Mucosa of descending colon (tissue), 3 donors: ENCODE results near the gene ZNF423. TPM values are rescaled to one million over a fixed set of nuclear protein-coding genes. Genes with fewer than 3 reads are reported as not detected.

ENCODE experiments used
- ATAC-seq: fragments of 200-7000 bp; cut with Tn5 transposase; one replicate; pipeline ENCODE4 v1.9.1; 2020; ENCODE audit warnings: mild to moderate bottlenecking, moderate library complexity
- DNase-seq, 3 donors: peaks; one replicate each; pipeline ENCODE4 v3.0.0-alpha.2; 2020
- H3K36me3 ChIP-seq: fragments of 200-600 bp; one replicate; pipeline ENCODE4 v1.8.0; 2021; ENCODE audit warnings: low read depth, mild to moderate bottlenecking
- H3K4me1 ChIP-seq: fragments of 200-600 bp; one replicate; pipeline ENCODE4 v1.8.0; 2021; ENCODE audit warnings: low read depth, mild to moderate bottlenecking
- H3K4me3 ChIP-seq: fragments of 200-600 bp; one replicate; pipeline ENCODE4 v1.8.0; 2021; ENCODE audit warnings: mild to moderate bottlenecking
- H3K9me3 ChIP-seq: fragments of 200-600 bp; one replicate; pipeline ENCODE4 v1.8.0; 2021; ENCODE audit warnings: mild to moderate bottlenecking
- CTCF ChIP-seq: fragments of 200-600 bp; IDR thresholded peaks from one replicate; pipeline ENCODE4 v1.8.0; 2022; ENCODE audit warnings: antibody characterized with exemption, mild to moderate bottlenecking
- intact Hi-C, 2 donors: fragments of 100-400 bp; cut with DNase I in 1 of 2; cut with micrococcal nuclease in 1 of 2; formaldehyde crosslinking; loops; one replicate each; pipeline versions ENCODE4 v1.11.0 to v1.11.1; 2022; cut with DNase I, micrococcal nuclease
- total RNA-seq, 3 donors: library from RNA; stranded (reverse); fragmentation: NEBNext Ultra II Directional in 2 of 3; extraction: Animal tissue kit (Norgen Biotek cat#: 25700) in 2 of 3; gene quantifications; one replicate each; pipeline versions ENCODE4 v1.2.1 to v1.2.4, GENCODE V29; 2021 to 2023
- donor health status: DM: no; HTN: no; CAD: no; lungs with moderate emphysema.
- donor health status: DM: no; HTN: no; CAD: no.
- donor health status: DM: no; HTN: yes; CAD: no.

The ZNF423 gene
- total RNA-seq, 3 donors from 2014 or later, result 6.7 to 11.6 (median 11.0) TPM

- intact Hi-C loops, result no loop called here
- H3K36me3 ChIP-seq, result no peaks in the 10 kb centered on the region
- TF ChIP-seq CTCF, result no peak
- no peaks in the 10 kb centered on the region for H3K9me3 ChIP-seq
- no peaks in the 10 kb centered on the region for H3K4me1 ChIP-seq
- no peak overlapping the region for H3K4me3 ChIP-seq
- ATAC-seq, result no peak
- no peak for DNase-seq
Measured at GRCh38 chr16:49760815-49761214, 95.1 kb downstream of the ZNF423 start.

- Histone ChIP-seq H3K4me3 (no peak overlapping the region), H3K9me3 (no peaks in the 10 kb centered on the region), H3K4me1 (no peaks in the 10 kb centered on the region), H3K36me3 (no peaks in the 10 kb centered on the region)
- DNase-seq (no peak), ATAC-seq (no peak)
- TF ChIP-seq CTCF, result no peak
- intact Hi-C loops, result no loop called here
Measured at GRCh38 chr16:49757559-49758069, 98.3 kb downstream of the ZNF423 start.

DNA sequence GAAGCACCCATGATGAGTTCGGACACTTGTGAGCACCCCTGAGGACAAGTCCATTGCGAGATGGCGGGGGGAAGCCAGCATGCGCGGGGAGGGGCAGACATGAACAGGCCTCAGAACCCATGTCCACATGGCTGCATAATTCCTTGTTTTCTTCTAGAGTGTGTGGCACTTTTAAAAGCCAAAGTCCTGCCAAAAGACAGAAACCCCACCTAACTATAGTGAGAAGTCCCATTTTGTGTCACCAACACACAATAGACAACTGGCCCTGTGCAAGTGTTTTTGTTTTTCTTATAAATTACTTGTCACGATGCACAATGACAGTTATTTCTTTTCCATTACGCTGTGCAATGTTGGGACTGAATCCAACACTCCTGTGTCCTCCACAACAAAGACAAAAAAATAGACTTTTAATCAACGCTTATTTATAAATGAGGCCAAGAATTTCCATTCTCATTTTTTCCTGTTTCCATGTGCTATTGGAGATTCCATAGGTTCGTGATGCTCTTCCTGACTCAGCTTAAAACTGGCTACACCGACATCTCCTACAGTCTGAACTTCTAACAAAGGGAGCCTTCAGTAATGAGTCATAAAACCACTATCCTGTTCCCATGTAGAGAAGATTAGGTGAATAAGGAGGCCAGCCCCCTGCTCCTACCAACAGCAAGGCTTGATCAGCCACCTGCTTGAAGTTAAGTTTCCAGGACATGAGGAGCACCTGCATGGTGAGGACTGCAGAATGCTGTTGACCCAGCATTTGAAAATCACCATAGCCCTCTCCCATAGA lies 98.9 kb downstream of the ZNF423 start:
- no peak for ATAC-seq
- H3K36me3 ChIP-seq, result no peaks in the 10 kb centered on the region
- no peaks in the 10 kb centered on the region for H3K4me1 ChIP-seq
- no peak overlapping the region for H3K4me3 ChIP-seq
- no peak for TF ChIP-seq CTCF
- H3K9me3 ChIP-seq, result no peaks in the 10 kb centered on the region
- DNase-seq, result no peak
- intact Hi-C loops, result no loop called here

DNA sequence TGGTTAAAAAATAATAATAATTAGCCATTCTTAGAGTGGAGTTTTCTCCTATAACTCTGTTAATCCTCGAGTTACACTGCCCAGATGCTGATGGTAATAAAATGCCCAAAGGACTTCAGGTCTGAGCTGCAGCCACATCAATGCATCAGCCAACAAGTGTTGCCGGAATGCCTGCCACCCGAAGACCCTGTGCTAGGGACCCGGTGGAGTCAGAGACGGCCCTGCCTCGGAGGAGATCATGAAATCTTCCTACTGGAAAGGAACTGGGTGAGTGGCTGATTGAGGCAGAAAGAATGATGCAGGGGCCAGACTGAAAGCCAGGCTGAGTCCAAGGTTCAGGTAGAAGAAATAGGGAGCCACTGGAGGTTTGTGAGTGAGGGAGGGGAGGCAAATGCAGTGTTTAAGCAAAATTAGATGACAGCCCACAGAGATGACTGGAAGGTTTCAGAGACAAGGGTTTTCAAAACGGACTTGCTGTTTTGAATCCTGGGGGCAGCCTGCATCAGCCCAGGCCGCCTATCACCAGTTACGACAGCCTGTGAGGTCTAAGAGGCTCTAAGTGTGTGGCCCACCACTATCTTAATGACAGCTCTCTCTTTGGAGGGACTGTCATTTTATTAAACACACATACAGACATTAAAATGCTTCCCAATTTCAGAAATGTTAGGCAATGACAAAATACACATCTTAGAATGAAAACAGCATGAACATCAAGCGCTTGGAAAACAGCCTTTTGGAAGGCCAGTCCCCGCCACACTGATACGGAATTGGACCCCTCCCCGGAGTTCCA lies 100.0 kb downstream of the ZNF423 start:
- Histone ChIP-seq H3K36me3 (no peaks in the 10 kb centered on the region), H3K4me1 (no peaks in the 10 kb centered on the region), H3K9me3 (no peaks in the 10 kb centered on the region), H3K4me3 (no peak overlapping the region)
- DNase-seq (no peak), ATAC-seq (no peak)
- no peak for TF ChIP-seq CTCF
- intact Hi-C loops, result no loop called here

DNA sequence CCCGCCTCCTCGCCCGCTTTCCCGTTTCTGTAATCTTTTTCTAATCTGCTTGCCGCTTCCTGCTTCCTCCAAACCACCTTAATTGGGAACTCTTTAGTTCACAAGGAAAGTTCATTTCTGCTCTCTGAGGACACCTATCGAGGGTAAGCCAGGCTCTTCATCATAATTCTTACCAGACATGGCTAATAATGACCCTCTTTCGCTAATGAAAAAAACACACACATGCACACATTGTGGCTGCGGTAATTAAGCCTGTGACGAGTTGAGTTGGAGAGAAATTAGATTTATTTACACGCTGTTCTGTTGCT lies 100.6 kb downstream of the ZNF423 start:
- intact Hi-C loops, result no loop called here
- DNase-seq (peak in 1 of 3 donors; percentile 52), ATAC-seq (peak; percentile 80)
- H3K4me1 ChIP-seq, result no peaks in the 10 kb centered on the region
- H3K9me3 ChIP-seq, result no peaks in the 10 kb centered on the region
- no peak overlapping the region for H3K4me3 ChIP-seq
- H3K36me3 ChIP-seq, result no peaks in the 10 kb centered on the region
- TF ChIP-seq CTCF, result peak; percentile 13
